ENCODE measurements around the gene DDAH2. TPM values are rescaled to one million over a fixed set of nuclear protein-coding genes. Genes with fewer than 3 reads are reported as not detected.

The DDAH2 gene
- total RNA-seq, 1 donor from 2014 or later, result 145 TPM

DNA sequence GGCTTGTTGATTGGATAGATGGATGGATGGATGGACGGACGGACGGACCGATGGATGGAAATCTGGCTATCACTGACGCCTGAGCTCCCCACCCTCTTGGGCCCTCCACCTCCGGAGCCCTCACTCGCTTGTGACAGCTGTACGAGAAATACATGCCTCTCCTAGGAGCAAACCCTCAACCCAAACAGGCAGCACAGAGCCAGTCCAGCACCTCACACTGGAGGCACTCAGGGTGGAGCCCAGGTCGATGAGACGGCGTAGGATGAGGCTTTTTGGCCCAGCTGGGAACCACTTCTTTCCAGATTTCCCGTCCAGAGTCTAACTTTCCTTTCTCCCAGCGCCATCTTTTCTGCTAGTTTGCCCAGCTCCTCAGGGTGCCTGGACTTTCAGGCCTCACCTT, 45.5 kb downstream of the DDAH2 start:
- Mint-ChIP-seq H3K4me3 (ENCODE audit: unreplicated experiment) (peak overlapping the region; percentile 86), H3K4me1 (ENCODE audit: unreplicated experiment) (peaks cover 20% of the 10 kb centered on the region), H3K27me3 (ENCODE audit: unreplicated experiment) (peaks cover 11% of the 10 kb centered on the region), H3K27ac (ENCODE audit: unreplicated experiment) (no peak overlapping the region), H3K9me3 (ENCODE audit: unreplicated experiment) (no peaks in the 10 kb centered on the region), H3K36me3 (ENCODE audit: low read depth, unreplicated experiment) (peaks cover 10% of the 10 kb centered on the region)
- TF ChIP-seq, protein P1, sequence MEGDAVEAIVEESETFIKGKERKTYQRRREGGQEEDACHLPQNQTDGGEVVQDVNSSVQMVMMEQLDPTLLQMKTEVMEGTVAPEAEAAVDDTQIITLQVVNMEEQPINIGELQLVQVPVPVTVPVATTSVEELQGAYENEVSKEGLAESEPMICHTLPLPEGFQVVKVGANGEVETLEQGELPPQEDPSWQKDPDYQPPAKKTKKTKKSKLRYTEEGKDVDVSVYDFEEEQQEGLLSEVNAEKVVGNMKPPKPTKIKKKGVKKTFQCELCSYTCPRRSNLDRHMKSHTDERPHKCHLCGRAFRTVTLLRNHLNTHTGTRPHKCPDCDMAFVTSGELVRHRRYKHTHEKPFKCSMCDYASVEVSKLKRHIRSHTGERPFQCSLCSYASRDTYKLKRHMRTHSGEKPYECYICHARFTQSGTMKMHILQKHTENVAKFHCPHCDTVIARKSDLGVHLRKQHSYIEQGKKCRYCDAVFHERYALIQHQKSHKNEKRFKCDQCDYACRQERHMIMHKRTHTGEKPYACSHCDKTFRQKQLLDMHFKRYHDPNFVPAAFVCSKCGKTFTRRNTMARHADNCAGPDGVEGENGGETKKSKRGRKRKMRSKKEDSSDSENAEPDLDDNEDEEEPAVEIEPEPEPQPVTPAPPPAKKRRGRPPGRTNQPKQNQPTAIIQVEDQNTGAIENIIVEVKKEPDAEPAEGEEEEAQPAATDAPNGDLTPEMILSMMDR (IDR thresholded peaks at IDR 0.05; ENCODE audit: unreplicated experiment), result no peak
- DNase-seq (ENCODE audit: low spot score), result no peak

DNA sequence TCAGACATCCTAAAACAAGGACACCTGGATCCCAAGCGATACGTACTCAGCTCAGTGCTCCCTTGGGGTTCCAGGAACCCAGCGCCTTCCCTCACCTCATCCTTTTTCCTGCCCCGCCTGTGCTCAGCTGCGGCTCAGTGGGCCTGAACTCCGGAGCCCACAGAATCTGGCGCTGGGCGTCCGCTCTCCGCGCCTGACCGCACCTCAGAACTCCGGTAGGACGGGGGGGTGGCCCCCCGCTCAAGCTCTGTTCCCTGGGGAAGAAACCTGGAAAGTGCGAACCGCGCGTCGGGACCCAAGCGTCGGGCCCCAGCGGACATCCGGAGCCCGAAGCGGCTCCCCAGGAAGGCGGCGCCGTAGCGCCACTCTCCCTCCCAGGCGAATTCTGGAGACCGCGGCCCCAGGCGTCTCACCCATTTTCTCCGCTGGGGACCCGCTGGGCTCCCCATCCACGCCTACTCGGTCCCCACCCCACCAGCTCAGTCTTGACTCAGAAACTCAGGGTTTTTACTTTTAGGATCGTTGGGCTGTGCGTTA, 47.9 kb downstream of the DDAH2 start:
- Mint-ChIP-seq H3K27me3 (ENCODE audit: unreplicated experiment) (peaks cover 13% of the 10 kb centered on the region), H3K4me3 (ENCODE audit: unreplicated experiment) (peak overlapping the region; percentile 84), H3K9me3 (ENCODE audit: unreplicated experiment) (no peaks in the 10 kb centered on the region), H3K4me1 (ENCODE audit: unreplicated experiment) (peaks cover 24% of the 10 kb centered on the region), H3K36me3 (ENCODE audit: low read depth, unreplicated experiment) (peaks cover 17% of the 10 kb centered on the region), H3K27ac (ENCODE audit: unreplicated experiment) (peak overlapping the region; percentile 88)
- TF ChIP-seq, protein P1 (IDR thresholded peaks at IDR 0.05; ENCODE audit: unreplicated experiment), result no peak
- peak; percentile 45 for DNase-seq (ENCODE audit: low spot score)

DNA sequence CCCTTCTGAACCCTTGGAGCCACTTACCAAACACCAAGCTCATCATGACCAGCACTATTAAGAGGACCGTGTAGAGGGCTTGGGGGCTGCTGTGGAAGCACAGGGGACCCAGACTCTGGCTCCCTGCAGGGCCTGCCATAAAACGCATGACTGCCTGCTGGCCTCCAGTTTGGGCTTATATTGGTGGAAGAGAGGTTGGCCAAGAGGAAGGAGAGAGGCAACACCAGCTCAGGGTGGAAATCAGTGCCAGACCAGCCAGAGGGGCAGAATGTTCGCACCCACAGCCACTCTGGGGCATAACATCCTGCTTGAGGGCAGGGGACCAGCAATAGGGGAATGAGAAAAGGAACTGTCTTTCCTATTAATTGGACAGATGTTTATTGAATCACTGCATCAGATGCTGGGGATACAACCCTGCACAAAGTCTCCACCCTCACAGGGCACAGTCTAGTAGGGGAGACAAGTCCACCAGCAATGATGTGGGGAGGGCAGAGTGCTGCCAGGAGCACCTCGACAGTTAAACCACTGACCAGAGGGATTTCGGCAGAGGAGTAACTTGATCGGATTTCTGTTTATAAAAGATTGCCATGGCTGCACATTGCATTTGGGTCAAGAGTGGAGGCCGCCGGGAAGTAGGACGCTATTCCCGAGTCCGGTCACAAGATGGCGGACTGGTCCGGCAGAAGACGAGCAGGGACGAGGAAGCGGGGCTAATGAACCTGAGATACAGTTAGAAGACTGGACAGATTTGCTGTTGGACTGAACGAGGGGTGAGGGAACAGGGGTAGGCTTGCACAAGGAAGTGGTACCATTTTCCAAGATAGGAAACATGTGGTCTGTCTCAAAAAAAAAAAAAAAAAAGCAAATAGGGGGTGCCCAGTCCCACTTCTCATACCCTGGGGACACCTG, 48.6 kb downstream of the DDAH2 start, which contains the start of gene LY6G5C:
Gene LY6G5C, minus strand, starts transcription at position 842 of the 909 bp plus-strand sequence. Its CDS starts 694 bp downstream, at position 148.
- peak; percentile 63 for DNase-seq (ENCODE audit: low spot score)
- Mint-ChIP-seq H3K27me3 (ENCODE audit: unreplicated experiment) (peaks cover 13% of the 10 kb centered on the region), H3K4me1 (ENCODE audit: unreplicated experiment) (peaks cover 24% of the 10 kb centered on the region), H3K4me3 (ENCODE audit: unreplicated experiment) (peak within 1 kb of the TSS; percentile 84), H3K27ac (ENCODE audit: unreplicated experiment) (peak within 1 kb of the TSS; percentile 88), H3K36me3 (ENCODE audit: low read depth, unreplicated experiment) (peaks cover 15% of the 10 kb centered on the region), H3K9me3 (ENCODE audit: unreplicated experiment) (no peaks in the 10 kb centered on the region)
- TF ChIP-seq, protein P1 (IDR thresholded peaks at IDR 0.05; ENCODE audit: unreplicated experiment), result peak; percentile 29

- no peak for DNase-seq (ENCODE audit: low spot score)
- H3K4me1 Mint-ChIP-seq (ENCODE audit: unreplicated experiment), result peaks cover 20% of the 10 kb centered on the region
- no peaks in the 10 kb centered on the region for H3K9me3 Mint-ChIP-seq (ENCODE audit: unreplicated experiment)
- TF ChIP-seq, protein P1 (IDR thresholded peaks at IDR 0.05; ENCODE audit: unreplicated experiment), result no peak
- peaks cover 14% of the 10 kb centered on the region for H3K36me3 Mint-ChIP-seq (ENCODE audit: low read depth, unreplicated experiment)
- H3K27me3 Mint-ChIP-seq (ENCODE audit: unreplicated experiment), result peaks cover 13% of the 10 kb centered on the region
- H3K4me3 Mint-ChIP-seq (ENCODE audit: unreplicated experiment), result peak overlapping the region; percentile 52
- H3K27ac Mint-ChIP-seq (ENCODE audit: unreplicated experiment), result no peak overlapping the region
These were observed 51.1 kb downstream of the DDAH2 start for GRCh38 chr6:31677955-31678354.

Small RNAs within 50 kb of the gene (microRNA-seq; reads per million reads assigned to microRNA genes)
- 4.3 reads per million, percentile 46 among the genes with 10 or more reads in this experiment for gene MIR4646 (ENCODE audit: unreplicated experiment)

Other genes with a start within 250 kb of the DDAH2 start
- gene MICB, start 231.2 kb downstream of the DDAH2 start, total RNA-seq (ENCODE audit: unreplicated experiment), result 3.6 TPM
- not detected for gene MCCD1, start 200.3 kb downstream of the DDAH2 start, total RNA-seq (ENCODE audit: unreplicated experiment)
- 336 TPM for gene DDX39B, start 187.3 kb downstream of the DDAH2 start, total RNA-seq (ENCODE audit: unreplicated experiment)
- 1.8 TPM for gene ATP6V1G2, start 182.7 kb downstream of the DDAH2 start, total RNA-seq (ENCODE audit: unreplicated experiment)
- gene NFKBIL1, start 181.7 kb downstream of the DDAH2 start, total RNA-seq (ENCODE audit: unreplicated experiment), result 13.4 TPM
- gene LTA, start 157.0 kb downstream of the DDAH2 start, total RNA-seq (ENCODE audit: unreplicated experiment), result not detected
- gene TNF, start 153.7 kb downstream of the DDAH2 start, total RNA-seq (ENCODE audit: unreplicated experiment), result not detected
- not detected for gene LTB, start 146.9 kb downstream of the DDAH2 start, total RNA-seq (ENCODE audit: unreplicated experiment)
- gene LST1, start 143.0 kb downstream of the DDAH2 start, total RNA-seq (ENCODE audit: unreplicated experiment), result 1.7 TPM
- gene NCR3, start 136.3 kb downstream of the DDAH2 start, total RNA-seq (ENCODE audit: unreplicated experiment), result not detected
- gene AIF1, start 114.1 kb downstream of the DDAH2 start, total RNA-seq (ENCODE audit: unreplicated experiment), result 22.8 TPM
- gene PRRC2A, start 108.6 kb downstream of the DDAH2 start, total RNA-seq (ENCODE audit: unreplicated experiment), result 149 TPM
- gene BAG6, start 76.6 kb downstream of the DDAH2 start, total RNA-seq (ENCODE audit: unreplicated experiment), result 312 TPM
- 0.92 TPM for gene APOM, start 73.4 kb downstream of the DDAH2 start, total RNA-seq (ENCODE audit: unreplicated experiment)
- gene C6orf47, start 68.5 kb downstream of the DDAH2 start, total RNA-seq (ENCODE audit: unreplicated experiment), result 13.1 TPM
- gene GPANK1, start 64.3 kb downstream of the DDAH2 start, total RNA-seq (ENCODE audit: unreplicated experiment), result 8.9 TPM
- 164 TPM for gene CSNK2B, start 63.2 kb downstream of the DDAH2 start, total RNA-seq (ENCODE audit: unreplicated experiment)
- 16.3 TPM for gene LY6G5B, start 59.3 kb downstream of the DDAH2 start, total RNA-seq (ENCODE audit: unreplicated experiment)
- gene LY6G5C, start 48.2 kb downstream of the DDAH2 start, total RNA-seq (ENCODE audit: unreplicated experiment), result 22.0 TPM
- 54.7 TPM for gene ABHD16A, start 26.0 kb downstream of the DDAH2 start, total RNA-seq (ENCODE audit: unreplicated experiment)
- not detected for gene LY6G6F, start 22.4 kb downstream of the DDAH2 start, total RNA-seq (ENCODE audit: unreplicated experiment)
- not detected for gene LY6G6D, start 14.0 kb downstream of the DDAH2 start, total RNA-seq (ENCODE audit: unreplicated experiment)
- 0.28 TPM for gene LY6G6C, start 7.6 kb downstream of the DDAH2 start, total RNA-seq (ENCODE audit: unreplicated experiment)
- not detected for gene MPIG6B, start 5.9 kb downstream of the DDAH2 start, total RNA-seq (ENCODE audit: unreplicated experiment)
- gene CLIC1, start 7.2 kb upstream of the DDAH2 start, total RNA-seq (ENCODE audit: unreplicated experiment), result 420 TPM
- 16.1 TPM for gene MSH5, start 10.7 kb upstream of the DDAH2 start, total RNA-seq (ENCODE audit: unreplicated experiment)
- gene SAPCD1, start 33.4 kb upstream of the DDAH2 start, total RNA-seq (ENCODE audit: unreplicated experiment), result 2.4 TPM
- 0.74 TPM for gene VWA7, start 48.0 kb upstream of the DDAH2 start, total RNA-seq (ENCODE audit: unreplicated experiment)
- 53.0 TPM for gene VARS1, start 66.5 kb upstream of the DDAH2 start, total RNA-seq (ENCODE audit: unreplicated experiment)
- gene LSM2, start 77.7 kb upstream of the DDAH2 start, total RNA-seq (ENCODE audit: unreplicated experiment), result 57.1 TPM
- 0.82 TPM for gene HSPA1L, start 86.0 kb upstream of the DDAH2 start, total RNA-seq (ENCODE audit: unreplicated experiment)
- 27.2 TPM for gene HSPA1A, start 86.2 kb upstream of the DDAH2 start, total RNA-seq (ENCODE audit: unreplicated experiment)
- gene HSPA1B, start 98.4 kb upstream of the DDAH2 start, total RNA-seq (ENCODE audit: unreplicated experiment), result 19.8 TPM
- 31.9 TPM for gene NEU1, start 133.5 kb upstream of the DDAH2 start, total RNA-seq (ENCODE audit: unreplicated experiment)
- 1.6 TPM for gene SLC44A4, start 149.7 kb upstream of the DDAH2 start, total RNA-seq (ENCODE audit: unreplicated experiment)
- 53.4 TPM for gene EHMT2, start 168.4 kb upstream of the DDAH2 start, total RNA-seq (ENCODE audit: unreplicated experiment)
- gene ZBTB12, start 172.8 kb upstream of the DDAH2 start, total RNA-seq (ENCODE audit: unreplicated experiment), result 9.0 TPM
- gene C2, start 198.4 kb upstream of the DDAH2 start, total RNA-seq (ENCODE audit: unreplicated experiment), result 0.82 TPM
- gene CFB, start 216.8 kb upstream of the DDAH2 start, total RNA-seq (ENCODE audit: unreplicated experiment), result not detected
- gene NELFE, start 229.7 kb upstream of the DDAH2 start, total RNA-seq (ENCODE audit: unreplicated experiment), result 47.8 TPM
- gene SKIC2, start 229.9 kb upstream of the DDAH2 start, total RNA-seq (ENCODE audit: unreplicated experiment), result 63.4 TPM
- 12.6 TPM for gene DXO, start 242.8 kb upstream of the DDAH2 start, total RNA-seq (ENCODE audit: unreplicated experiment)